Renal cortical epithelial cell (primary cell): ENCODE data around the gene LNX1. TPM values are rescaled to one million over a fixed set of nuclear protein-coding genes. Genes with fewer than 3 reads are reported as not detected.
A peak's percentile ranks its signal among the peaks of the same experiment; 100 is the strongest.

ENCODE experiments used
- DNase-seq: peaks from one replicate; pipeline ENCODE4 v3.0.0-alpha.2; 2011; ENCODE audit warnings: low read depth
- total RNA-seq: library from RNA; depleted of rRNA; stranded (reverse); fragments of >200 nt; gene quantifications from 2 replicates; pipeline ENCODE4 v1.2.3, GENCODE V29; 2014

Gene LNX1
- 1.7 and 6.4 TPM in 2 replicates for total RNA-seq

DNA sequence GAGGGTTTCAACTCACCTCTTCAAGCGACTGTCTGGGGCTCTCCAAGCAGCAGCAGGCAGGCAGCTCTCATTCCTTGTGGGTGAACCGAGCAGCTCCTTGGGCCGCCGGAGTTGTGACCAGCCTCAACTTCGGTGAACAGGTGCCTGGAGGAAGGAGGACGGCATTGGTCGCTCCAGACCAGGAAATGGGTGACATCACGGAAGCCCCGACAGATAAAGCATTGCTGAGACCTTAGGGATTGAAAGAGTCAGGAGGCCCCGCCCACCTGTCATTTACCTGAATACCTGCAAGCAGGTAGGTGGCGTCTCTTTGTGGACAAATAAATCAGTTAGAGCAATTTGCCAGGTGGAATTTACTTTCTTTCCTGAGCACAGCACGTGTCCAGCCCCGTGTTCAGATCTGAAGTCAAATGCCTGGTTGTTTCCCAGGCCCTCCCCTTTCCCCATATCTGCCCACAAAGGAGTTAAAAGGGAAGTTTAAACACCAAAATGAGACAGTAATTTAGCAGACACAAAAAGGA, at the start of gene LNX1:
LNX1 (minus strand) TSS at position 115 of the 521 bp plus-strand sequence. CDS start 17,484 bp downstream, outside the sequence.
- peak; percentile 64 for DNase-seq

DNA sequence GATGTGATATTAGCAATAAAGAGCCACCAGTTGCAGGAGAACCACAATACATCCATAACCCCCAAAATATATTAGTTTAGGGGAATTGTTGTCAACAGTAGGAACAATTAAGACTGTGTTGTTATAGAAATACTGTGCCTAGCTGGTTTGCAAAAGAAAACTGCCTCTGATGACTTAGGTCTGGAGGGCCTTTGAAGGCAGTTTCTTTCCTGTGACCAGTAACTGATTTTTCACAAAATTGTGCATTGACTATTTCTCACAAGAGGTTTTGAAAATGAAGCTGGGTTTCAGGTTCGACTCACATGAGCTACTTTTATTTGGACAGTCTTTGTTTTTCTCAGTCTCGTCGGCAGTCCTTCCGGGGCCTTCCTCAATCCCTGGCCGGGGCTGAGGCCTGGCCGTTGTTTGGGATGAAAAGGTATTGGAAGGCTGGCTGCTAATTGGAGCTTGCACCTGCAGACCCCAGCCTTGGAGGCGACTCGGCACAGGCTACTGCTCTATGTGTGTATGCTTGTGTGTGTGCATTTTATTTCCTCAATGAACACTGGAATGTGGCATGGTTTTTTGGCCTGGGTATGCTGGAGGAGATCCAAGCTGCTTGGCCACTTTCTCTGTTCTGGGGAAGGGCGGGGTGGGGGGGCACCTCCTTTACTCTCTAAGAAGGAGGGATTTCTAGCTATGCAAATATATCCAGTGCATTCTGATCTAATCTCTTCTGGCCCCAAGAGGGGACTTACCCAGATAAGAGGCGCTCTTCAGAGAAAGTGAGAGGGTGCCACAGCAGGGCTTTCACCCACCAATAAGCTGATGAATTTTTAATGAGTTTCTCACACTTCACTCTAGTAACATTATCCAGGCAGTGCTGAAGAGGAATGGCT, 49.5 kb upstream of the LNX1 start:
- DNase-seq = peak; percentile 23

GRCh38 chr4:53638919-53639318, 47.6 kb upstream of the LNX1 start:
- no peak for DNase-seq

GRCh38 chr4:53637348-53637747, 46.1 kb upstream of the LNX1 start:
- peak; percentile 25 for DNase-seq

DNA sequence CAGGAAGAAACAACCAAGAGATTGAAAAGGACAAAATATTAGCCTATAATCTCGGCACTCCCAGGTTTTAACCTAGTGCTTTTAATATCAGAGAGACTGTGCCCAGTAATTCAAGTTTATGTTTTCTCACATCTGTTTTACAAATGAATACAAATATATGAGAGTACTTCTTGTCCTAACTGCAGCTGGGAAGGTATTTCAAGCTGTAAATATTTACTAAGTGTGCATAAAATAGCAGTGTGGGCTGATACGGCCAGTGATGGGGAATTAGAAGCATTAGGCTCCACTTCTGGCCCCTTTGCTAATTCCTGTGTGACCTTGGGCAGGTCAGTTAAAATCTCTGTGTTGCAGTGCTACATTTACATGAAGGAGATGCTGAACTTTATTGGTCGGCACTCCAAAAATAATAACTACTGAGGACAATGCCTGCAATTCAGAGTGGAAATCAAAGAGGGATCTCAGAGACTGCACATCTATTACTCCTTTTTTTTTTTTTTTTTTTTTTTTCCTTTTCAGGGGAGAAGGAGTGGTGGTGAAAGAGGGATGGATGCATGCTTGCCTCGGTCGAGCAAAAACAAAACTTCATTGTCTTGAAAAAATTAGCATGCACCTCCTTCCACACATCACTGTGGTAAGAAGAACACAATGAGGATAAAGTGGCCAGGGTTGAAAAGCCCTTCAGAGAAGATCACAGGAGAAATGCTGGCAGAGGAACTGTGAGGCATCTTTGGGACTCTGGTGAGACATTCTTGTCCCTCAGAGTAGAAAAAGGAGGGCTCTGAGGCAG, 44.6 kb upstream of the LNX1 start:
- DNase-seq = no peak

DNA sequence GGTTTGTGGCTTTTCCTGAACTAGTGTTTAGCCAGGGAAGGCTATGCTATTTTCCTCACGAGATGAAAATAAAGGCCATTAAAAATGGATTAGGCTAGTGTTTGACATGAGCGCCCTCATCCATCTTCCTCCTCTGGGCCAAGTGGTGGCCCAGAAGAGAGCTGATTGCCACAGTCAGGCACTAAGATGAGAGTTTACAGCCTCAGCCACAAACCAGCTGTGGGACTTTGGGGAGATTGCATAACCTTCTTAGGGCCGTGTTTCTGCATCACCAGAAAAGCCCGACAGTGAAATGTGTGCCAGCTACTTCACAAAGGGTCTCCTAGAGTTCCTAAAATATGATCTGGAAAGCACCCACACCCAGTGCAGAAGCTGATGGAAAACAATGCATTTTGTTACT, 42.3 kb upstream of the LNX1 start:
- DNase-seq = no peak

- DNase-seq = no peak
Measured at GRCh38 chr4:53629296-53629695, 38.0 kb upstream of the LNX1 start.

DNA sequence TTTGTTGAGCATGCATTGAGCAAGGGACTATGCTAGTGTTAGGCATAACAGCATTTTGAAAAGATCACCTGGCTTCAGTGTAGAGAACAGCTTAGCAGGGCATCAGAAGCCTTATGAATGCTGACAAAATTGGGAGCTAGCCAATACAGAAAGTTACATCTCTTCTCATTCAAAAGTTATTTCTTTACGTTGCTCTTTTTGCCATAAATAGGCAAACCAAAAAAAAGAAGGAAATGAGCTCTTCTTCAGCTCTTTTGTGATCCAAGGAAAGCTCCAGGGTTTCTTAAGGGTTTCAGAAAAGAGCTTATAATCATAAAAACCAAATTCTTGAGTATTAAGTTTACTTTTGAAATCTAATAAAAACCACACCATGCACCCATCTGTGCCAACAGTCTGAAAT, 35.2 kb upstream of the LNX1 start:
- DNase-seq = no peak

DNA sequence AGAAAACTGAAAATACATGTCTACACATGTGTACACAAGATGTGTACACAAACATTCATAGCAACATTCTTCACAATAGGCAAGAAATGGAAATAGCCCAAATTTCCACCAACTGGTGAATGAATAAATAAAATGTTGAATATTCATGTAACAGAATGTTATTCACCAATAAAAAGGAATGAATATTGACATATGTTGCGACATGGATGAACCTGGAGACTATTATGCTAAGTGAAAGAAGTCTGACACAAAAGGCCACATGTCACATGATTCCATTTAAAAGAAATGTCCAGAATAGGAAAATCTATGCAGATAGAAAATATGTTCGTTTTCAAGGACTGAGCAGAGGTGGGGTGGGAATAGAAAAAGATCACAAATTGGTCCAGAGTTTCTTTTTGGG, 34.6 kb upstream of the LNX1 start:
- DNase-seq = no peak

- DNase-seq = peak; percentile 29
Measured at GRCh38 chr4:53622739-53623151, 31.5 kb upstream of the LNX1 start.

GRCh38 chr4:53620956-53621355, 29.7 kb upstream of the LNX1 start:
- peak; percentile 38 for DNase-seq

DNA sequence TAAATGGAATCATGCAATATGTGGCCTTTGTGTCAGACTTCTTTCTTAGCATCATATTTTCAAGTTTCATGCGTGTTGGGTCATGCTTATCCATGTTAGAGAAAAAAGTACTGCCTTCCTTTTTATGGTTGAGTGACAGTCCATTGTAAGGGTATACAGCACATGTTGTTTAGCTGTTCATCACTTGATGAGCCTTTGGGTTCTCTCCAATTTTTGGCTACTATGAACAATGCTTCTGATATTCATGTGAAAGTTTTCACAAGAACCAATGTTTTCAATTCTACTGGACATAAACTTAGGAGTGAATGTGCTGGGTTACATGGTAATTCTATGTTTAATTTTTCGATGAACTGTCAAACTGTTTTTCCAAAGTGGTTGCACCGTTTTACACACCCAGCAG, 28.1 kb upstream of the LNX1 start:
- no peak for DNase-seq

DNA sequence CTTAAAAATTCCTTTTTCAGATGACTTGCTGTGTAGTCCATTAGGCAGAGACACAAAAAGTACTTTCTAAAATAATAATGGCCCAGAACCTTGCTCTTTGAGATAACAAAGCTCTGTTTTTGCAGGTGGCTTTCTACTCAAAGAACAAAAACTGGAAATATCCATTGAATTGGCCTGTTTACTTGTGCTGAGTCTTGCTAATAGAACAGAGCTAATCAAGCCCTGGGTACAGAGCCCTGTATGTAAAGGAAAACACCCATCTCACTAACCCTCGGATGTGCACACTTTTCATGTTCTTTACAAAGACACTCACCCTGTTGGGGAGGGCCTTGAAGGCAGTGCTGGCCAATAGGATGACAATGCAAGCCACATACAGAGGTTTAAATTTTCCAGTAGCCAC, 27.0 kb upstream of the LNX1 start:
- DNase-seq = no peak

DNA sequence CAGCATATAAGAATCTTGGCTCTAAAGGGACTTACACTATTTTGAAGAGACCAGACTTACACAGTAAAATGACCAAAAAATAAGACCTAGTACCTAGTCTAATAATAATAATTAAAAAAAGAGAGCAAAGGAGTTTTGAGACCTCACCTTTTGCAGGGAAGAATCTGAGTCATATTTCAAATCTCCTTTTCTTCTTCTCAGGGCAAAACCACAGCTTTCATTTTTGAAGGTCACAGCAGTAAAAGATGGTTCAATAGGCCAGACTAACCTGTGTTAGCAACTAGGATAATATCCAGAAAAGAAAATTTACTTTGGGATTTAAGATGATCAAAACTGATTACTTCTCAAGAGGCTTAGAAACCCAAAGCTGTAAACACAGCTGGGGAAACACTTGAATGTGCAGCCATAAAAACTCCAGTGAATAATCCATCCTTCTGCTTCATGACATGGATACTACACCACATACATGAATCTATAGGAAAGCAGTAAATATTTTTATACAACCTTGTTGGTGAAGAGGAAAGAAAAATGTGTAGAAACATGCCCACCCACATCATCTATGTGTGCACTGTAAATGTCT, 25.9 kb upstream of the LNX1 start:
- DNase-seq = no peak

GRCh38 chr4:53616219-53616618, 24.9 kb upstream of the LNX1 start:
- no peak for DNase-seq

GRCh38 chr4:53614591-53614990, 23.3 kb upstream of the LNX1 start:
- DNase-seq = no peak

GRCh38 chr4:53613428-53613827, 22.1 kb upstream of the LNX1 start:
- DNase-seq = no peak

GRCh38 chr4:53608649-53609048, 17.4 kb upstream of the LNX1 start:
- no peak for DNase-seq

DNA sequence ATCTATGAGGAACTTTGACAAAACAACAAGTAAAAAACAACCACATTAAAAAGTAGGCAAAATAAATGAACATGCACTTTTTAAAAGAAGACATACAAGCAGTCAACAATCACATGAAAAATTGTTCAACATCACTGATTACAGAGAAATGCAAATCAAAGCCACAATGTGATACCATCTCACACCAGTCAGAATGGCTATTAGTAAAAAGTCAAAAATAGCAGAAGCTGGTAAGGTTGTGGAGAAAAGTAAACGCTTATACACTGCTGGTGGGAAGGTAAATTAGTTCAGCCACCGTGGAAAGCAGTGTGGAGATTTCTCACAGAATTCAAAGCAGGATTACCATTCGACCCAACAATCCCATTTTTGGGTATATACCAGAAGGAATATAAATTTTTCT, 17.0 kb upstream of the LNX1 start:
- DNase-seq = no peak

GRCh38 chr4:53605783-53606182, 14.5 kb upstream of the LNX1 start:
- no peak for DNase-seq

DNA sequence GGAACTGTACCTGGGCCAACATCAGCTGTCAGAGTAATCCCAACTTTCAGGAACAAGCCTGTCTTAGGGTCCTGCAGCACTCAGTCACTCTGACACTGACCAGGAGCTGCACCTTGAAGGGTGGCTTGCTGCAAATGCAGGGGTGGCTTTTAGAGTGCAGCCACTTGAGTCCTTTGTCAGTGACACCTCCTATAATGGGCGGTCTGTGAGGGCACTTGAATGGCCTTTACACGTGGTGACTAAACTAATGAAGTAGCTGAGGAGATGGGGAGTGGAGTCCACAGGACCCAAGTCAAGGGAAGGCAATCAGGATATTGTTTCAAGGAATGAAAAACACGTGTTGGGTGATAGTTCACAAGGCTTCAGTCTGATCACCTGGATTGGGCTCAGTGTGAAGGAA, 11.1 kb upstream of the LNX1 start:
- DNase-seq = no peak

GRCh38 chr4:53601251-53601764, 10.0 kb upstream of the LNX1 start:
- no peak for DNase-seq
